ENCODE results near the gene RAI1.

The RAI1 gene

DNA sequence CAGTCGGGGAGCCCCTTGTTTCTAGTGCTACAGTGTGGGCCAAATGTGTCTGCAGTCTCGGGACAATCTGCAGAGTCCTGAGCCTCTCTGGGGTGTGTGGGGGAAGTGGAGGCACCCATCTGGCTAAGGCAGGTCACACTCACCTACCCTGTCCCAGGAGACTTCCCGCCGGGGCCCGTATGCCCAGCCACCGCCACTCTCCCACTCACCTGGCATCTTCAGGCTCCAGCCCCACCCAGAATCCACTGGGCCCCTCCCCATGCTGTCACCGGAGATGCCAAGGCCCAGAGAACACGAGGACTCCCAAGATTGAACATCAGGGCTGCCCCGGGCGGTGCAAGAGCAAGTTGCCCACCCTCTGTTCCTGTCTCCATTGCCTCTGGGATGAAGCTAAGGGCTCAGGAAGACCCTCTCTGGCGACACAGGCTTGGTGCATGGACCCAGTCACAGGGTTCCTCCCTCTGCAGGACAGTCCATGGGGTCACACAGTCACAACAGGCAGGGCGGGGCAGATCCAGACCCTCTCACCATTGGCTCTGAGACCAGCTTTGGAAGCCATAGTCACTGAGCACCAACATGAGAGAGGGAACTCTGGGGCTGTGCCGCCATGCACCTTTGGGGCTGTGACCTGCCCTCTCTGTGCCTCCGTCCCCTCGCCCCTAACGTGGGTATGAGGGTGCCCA is 117.5 kb downstream of the RAI1 start:
- TF ChIP-seq, protein P1, sequence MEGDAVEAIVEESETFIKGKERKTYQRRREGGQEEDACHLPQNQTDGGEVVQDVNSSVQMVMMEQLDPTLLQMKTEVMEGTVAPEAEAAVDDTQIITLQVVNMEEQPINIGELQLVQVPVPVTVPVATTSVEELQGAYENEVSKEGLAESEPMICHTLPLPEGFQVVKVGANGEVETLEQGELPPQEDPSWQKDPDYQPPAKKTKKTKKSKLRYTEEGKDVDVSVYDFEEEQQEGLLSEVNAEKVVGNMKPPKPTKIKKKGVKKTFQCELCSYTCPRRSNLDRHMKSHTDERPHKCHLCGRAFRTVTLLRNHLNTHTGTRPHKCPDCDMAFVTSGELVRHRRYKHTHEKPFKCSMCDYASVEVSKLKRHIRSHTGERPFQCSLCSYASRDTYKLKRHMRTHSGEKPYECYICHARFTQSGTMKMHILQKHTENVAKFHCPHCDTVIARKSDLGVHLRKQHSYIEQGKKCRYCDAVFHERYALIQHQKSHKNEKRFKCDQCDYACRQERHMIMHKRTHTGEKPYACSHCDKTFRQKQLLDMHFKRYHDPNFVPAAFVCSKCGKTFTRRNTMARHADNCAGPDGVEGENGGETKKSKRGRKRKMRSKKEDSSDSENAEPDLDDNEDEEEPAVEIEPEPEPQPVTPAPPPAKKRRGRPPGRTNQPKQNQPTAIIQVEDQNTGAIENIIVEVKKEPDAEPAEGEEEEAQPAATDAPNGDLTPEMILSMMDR (IDR thresholded peaks at IDR 0.05): no peak

DNA sequence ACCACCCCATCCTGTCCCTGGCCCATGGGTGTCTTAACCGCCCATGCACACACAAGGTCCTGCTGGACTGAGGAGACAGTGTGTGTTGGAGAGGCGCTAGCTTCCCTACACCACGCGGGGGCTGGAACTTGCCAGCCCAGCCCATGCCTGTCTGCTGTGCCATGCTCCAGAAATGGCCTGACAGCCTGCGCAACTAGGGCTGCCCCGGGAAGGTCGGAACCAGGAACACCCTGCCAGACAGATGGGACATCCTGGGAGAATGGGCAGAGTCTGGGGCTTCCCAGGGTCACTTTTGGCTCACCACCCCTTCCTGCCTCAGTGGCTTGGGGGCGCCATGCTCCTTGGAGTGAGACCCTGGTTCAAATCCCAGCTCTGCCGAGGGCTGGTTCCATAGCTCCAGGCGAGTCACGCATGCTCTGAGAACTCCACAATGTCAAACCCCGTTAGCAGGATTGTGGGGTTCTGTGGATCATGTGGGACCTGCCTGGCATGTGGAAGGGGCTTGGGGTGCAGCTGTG is 119.3 kb downstream of the RAI1 start:
- TF ChIP-seq, protein P1 (IDR thresholded peaks at IDR 0.05): no peak

DNA sequence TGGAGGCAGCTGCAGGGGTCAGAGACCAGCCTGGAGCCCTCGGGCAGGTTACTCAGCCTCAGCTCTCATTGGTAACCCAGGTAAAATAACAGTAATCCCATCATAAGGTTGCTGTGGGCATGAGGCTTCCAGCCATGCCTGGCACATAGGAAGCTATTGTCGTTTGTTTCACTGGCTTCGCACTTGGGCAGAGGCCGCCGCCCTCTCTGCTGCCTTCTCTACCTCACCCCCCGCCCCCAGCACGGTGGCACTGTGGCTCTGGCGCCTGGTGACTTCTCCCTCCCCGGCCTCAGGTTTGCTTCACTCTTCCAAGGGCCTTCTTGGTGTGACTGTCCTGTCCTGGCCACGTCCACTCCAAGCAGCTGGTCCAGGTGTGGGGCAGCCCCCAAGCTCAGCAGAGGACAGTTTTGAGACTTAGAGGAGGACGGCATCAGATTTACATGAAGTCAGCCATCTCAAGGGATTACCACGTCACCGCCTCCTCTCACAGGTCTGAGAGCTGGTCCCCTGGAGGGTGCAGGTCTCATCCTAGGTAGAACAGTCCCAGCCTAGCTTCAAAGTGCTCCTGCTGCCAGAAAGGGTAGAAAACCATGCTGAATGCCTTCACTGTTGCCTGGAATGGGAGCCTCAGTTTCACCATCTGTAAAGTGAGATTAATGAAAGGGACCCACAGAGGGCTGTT is 120.7 kb downstream of the RAI1 start:
- TF ChIP-seq, protein P1 (IDR thresholded peaks at IDR 0.05): no peak

DNA sequence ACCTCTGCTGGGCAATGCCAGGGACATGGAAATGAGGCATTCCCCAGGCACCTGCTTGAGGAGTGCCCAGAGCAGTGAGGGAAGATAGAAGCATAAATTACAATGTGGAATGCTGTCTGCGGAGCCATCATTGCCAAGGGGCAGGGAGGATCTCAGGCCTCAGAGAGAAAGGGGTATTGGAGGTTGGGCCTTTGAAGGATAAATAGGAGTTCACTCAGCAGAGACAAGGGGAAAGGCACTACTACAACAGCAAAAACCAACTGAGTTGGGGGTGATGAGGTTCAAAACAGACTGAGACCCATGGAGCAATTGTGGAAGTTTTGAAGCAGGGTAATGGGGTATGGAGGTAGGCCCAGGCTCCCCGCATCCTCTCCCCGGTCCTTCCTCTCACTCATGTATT is 122.7 kb downstream of the RAI1 start:
- TF ChIP-seq, protein P1 (IDR thresholded peaks at IDR 0.05): no peak

DNA sequence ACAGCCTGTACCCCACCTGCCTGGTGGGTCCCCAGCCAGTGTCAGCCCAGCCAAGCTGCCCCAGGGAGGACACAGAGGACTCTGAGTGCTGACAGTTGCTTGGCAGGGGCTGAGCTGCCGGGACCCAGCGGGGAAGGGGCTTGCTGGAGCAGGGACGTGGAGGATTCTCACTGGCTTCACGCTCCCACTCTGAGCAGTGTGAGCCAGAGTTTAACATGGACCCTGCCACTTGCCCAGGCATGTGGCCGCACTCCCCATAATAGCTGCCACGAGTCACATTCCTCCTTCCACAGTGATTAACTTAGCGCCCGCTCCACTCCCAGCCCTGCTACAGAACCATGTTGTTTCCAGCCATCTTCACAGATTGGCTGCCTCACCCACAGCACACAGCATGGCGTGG is 124.3 kb downstream of the RAI1 start:
- TF ChIP-seq, protein P1 (IDR thresholded peaks at IDR 0.05): no peak

DNA sequence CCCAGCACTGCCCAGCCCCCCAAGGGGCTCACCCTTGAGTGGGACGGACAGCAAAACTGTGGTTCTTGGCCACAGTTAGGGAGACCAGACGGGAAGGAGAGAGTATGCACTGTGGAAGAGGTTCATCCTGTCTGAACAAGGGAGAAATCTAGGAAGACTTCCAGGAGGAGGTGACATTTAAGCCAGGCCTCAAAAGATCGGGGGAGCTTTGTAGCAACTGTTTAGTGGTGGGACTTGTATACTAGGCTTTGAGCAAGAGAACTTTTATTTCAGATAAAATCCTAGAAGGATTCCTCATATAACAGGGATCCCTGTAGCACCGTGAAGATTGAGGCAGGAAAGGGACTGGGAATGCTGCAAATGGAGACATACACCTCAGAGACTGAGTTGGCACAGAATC is 124.8 kb downstream of the RAI1 start:
- TF ChIP-seq, protein P1 (IDR thresholded peaks at IDR 0.05): no peak

DNA sequence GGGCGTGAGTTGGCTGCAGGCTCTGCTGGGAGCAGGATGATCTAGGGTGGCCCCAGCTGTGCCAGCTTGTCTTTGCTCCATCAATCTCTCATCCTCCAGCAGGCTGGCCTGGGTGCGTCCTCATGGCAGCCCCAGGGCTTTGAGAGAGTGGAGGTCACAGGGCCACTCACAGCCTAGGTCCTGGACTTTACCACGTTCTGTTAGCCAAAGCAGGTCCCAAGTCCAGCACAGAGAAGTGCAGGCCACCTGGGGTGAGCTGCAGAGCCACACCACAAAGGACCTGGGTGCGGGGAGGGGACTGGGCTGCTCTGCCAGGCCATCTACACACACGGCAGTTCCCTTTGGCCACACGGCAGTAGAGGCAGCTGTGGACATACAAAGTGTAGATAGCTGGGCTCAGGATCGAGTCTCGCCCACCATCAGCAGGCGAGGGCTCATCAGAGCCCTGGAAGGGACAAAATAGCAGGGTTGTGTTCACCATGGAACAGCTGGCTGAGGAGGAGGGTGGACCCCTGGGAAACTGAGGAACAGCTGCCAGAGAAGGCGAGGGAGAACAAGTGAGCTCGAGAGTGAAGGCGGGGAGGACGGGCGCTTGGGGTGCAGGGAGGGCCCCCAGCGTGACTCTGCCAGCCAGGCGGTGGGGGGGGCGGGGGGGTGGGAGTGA is 125.5 kb downstream of the RAI1 start:
- TF ChIP-seq, protein P1 (IDR thresholded peaks at IDR 0.05): no peak

Measured in LNCAP (cell line).